Measurements from ENCODE around the gene RMP24.

The RMP24 gene

GRCh38 chr18:35968278-35968880, 4.1 kb upstream of the RMP24 start:
- Histone ChIP-seq H3K27me3 (no peaks in the 10 kb centered on the region), H3K36me3 (no peaks in the 10 kb centered on the region), H3K4me3 (no peak overlapping the region), H3K27ac (no peak overlapping the region), H3K9me3 (no peaks in the 10 kb centered on the region), H3K4me1 (peaks cover 0 to 12% of the 10 kb centered on the region in 2 donors)
- DNase-seq (ENCODE audit: low spot score) = no peak
- TF ChIP-seq CTCF (IDR thresholded peaks at IDR 0.05) = no peak

GRCh38 chr18:35969676-35970075, 2.8 kb upstream of the RMP24 start:
- no peak for DNase-seq (ENCODE audit: low spot score)
- Histone ChIP-seq H3K27ac (no peak overlapping the region), H3K4me1 (peaks cover 0 to 24% of the 10 kb centered on the region in 2 donors), H3K27me3 (no peaks in the 10 kb centered on the region), H3K36me3 (no peaks in the 10 kb centered on the region), H3K4me3 (no peak overlapping the region), H3K9me3 (no peaks in the 10 kb centered on the region)
- TF ChIP-seq CTCF (IDR thresholded peaks at IDR 0.05) = no peak

GRCh38 chr18:35971661-35972196, 750 bp upstream of the RMP24 start:
- Histone ChIP-seq H3K27ac (peak overlapping the region; percentile 91 to 97), H3K4me3 (peak overlapping the region; percentile 65 to 77), H3K27me3 (no peaks in the 10 kb centered on the region), H3K36me3 (peaks cover 16% of the 10 kb centered on the region), H3K4me1 (peaks cover 0 to 24% of the 10 kb centered on the region in 2 donors), H3K9me3 (no peaks in the 10 kb centered on the region)
- DNase-seq (ENCODE audit: low spot score) = no peak
- no peak for TF ChIP-seq CTCF (IDR thresholded peaks at IDR 0.05)

- H3K27ac ChIP-seq = no peak overlapping the region
- no peak for TF ChIP-seq CTCF (IDR thresholded peaks at IDR 0.05)
- H3K36me3 ChIP-seq = peaks cover 35% of the 10 kb centered on the region
- H3K4me3 ChIP-seq = no peak overlapping the region
- DNase-seq (ENCODE audit: low spot score) = no peak
- peaks cover 0 to 24% of the 10 kb centered on the region in 2 donors for H3K4me1 ChIP-seq
- H3K27me3 ChIP-seq = no peaks in the 10 kb centered on the region
- no peaks in the 10 kb centered on the region for H3K9me3 ChIP-seq
Measured at GRCh38 chr18:35973650-35974049, 1.2 kb downstream of the RMP24 start.

- Histone ChIP-seq H3K9me3 (no peaks in the 10 kb centered on the region), H3K4me1 (peaks cover 0 to 24% of the 10 kb centered on the region in 2 donors), H3K36me3 (peaks cover 40% of the 10 kb centered on the region), H3K27ac (no peak overlapping the region), H3K4me3 (no peak overlapping the region), H3K27me3 (no peaks in the 10 kb centered on the region)
- no peak for DNase-seq (ENCODE audit: low spot score)
- TF ChIP-seq CTCF (IDR thresholded peaks at IDR 0.05) = no peak
Measured at GRCh38 chr18:35974181-35974580, 1.7 kb downstream of the RMP24 start.

- Histone ChIP-seq H3K4me1 (peaks cover 0 to 4% of the 10 kb centered on the region in 2 donors), H3K36me3 (peaks cover 53% of the 10 kb centered on the region), H3K27ac (no peak overlapping the region), H3K27me3 (no peaks in the 10 kb centered on the region), H3K4me3 (no peak overlapping the region), H3K9me3 (no peaks in the 10 kb centered on the region)
- no peak for TF ChIP-seq CTCF (IDR thresholded peaks at IDR 0.05)
- no peak for DNase-seq (ENCODE audit: low spot score)
Measured at GRCh38 chr18:35979112-35979511, 6.6 kb downstream of the RMP24 start.

Data from right atrium auricular region (tissue), 2 donors.